HG02973 (cell line): ENCODE data around the gene SPTBN4.
"Not testable (repeated sequence)": the region's sequence is repeated elsewhere in the genome, so short reads cannot be mapped to it uniquely, and the experiment has no call there.

Experiments used
- ATAC-seq: cut with Tn5 transposase; IDR thresholded peaks from one replicate; pipeline ENCODE4 v1.9.1; 2021; ENCODE audit warnings: moderate library complexity; ENCODE audit not compliant: unreplicated experiment

The SPTBN4 gene

GRCh38 chr19:40556953-40557530 is 90.2 kb downstream of the SPTBN4 start:
- no peak for ATAC-seq

- ATAC-seq, result no peak
These were observed 92.6 kb downstream of the SPTBN4 start for GRCh38 chr19:40559394-40559793.

GRCh38 chr19:40560092-40560507 is 93.3 kb downstream of the SPTBN4 start:
- no peak for ATAC-seq

- no peak for ATAC-seq
These were observed 95.1 kb downstream of the SPTBN4 start for GRCh38 chr19:40561947-40562346.

GRCh38 chr19:40564535-40564934 is 97.7 kb downstream of the SPTBN4 start:
- not testable (repeated sequence) for ATAC-seq

DNA sequence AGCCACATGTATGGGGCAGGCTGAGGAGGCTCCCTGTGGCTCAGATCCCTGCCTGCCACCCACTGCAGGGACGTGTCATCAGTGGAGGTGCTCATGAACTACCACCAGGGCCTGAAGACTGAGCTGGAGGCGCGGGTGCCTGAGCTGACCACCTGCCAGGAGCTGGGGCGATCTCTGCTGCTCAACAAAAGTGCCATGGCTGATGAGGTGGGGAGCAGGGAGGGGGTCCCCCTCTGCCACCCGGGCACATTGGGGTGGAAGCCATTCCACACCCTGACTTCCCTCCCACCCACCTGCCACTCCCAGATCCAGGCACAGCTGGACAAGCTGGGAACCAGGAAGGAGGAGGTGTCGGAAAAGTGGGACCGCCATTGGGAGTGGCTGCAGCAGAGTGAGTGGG is 98.6 kb downstream of the SPTBN4 start:
- ATAC-seq, result no peak

DNA sequence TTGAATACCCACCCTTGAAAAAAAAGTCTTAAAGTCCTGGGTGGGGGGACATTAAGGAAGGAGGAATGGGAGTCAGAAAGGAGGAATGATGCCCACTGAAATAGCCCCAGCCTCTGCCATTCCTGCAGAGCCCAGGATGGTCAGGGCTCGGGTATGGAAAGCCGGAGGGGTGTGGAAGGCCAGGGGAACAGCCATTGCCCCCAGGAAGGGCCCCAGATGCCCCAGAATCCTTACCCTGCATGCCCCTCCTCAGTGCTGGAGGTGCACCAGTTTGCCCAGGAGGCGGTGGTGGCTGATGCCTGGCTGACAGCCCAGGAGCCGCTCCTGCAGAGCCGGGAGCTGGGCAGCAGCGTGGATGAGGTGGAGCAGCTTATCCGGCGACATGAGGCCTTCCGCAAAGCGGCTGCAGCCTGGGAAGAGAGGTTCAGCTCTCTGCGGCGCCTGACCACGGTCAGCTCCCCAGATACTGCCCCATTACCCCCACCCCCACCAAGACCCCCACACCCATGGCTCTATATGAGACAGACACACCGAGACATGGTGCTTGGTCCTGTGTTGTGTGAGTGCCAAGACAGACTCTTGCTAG is 99.2 kb downstream of the SPTBN4 start:
- no peak for ATAC-seq

DNA sequence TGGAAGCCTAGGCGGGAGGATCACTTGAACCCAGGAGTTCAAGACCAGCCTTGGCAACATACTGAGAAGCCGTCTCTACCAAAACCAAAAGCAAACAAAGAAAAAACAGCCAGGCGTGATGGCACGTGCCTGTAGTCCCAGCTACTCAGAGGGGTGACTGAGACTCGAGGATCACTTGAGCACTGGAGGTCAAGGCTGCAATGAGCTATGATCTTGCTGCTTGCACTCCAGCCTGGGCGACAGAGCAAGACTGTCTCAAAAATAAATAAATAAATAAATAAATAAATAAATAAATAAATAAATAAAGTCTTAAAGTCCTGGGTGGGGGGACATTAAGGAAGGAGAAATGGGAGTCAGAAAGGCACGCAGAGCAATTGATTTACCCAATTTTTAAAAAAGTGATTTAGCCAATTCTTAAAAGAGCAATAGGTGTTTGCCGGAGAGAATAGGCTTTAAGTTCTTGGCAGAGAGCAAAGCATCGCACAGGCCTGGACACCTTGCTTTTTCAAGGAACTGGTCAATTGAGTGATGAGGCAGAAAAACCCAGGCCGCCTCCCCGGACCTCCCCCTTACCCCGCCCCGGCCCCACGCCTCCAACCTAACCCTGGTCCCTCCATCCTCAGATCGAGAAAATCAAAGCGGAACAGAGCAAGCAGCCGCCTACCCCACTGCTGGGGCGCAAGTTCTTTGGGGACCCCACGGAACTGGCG is 100.4 kb downstream of the SPTBN4 start:
- no peak for ATAC-seq

DNA sequence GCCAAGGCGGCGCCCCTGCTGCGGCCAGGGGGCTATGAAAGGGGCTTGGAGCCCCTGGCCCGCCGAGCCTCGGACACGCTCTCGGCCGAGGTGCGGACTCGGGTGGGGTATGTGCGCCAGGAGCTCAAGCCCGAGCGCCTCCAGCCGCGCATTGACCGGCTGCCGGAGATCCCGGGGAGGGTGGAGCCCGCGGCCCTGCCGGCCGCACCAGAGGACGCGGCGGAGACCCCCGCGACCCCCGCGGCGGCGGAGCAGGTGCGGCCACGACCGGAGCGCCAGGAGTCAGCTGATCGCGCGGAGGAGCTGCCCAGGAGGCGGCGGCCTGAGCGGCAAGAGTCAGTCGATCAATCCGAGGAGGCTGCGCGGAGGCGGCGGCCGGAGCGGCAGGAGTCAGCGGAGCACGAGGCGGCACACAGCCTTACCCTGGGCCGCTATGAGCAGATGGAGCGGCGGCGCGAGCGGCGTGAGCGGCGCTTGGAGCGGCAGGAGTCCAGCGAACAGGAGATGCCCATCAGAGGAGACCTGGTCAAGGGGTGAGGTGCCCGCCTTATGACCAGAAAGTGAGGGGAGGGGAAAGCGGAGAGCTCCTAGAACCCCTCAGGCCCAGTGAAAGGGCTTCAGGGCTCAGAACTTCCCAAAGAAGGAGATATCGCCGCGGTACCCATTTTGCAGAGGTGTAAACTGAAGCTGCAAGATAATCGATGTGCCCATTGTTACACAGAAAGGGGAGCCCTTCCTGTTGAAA is 101.1 kb downstream of the SPTBN4 start:
- ATAC-seq, result no peak

- peak; percentile 69 for ATAC-seq
These were observed 103.7 kb downstream of the SPTBN4 start for GRCh38 chr19:40570313-40571004.

GRCh38 chr19:40571005-40571318 is 104.2 kb downstream of the SPTBN4 start:
- no peak for ATAC-seq

DNA sequence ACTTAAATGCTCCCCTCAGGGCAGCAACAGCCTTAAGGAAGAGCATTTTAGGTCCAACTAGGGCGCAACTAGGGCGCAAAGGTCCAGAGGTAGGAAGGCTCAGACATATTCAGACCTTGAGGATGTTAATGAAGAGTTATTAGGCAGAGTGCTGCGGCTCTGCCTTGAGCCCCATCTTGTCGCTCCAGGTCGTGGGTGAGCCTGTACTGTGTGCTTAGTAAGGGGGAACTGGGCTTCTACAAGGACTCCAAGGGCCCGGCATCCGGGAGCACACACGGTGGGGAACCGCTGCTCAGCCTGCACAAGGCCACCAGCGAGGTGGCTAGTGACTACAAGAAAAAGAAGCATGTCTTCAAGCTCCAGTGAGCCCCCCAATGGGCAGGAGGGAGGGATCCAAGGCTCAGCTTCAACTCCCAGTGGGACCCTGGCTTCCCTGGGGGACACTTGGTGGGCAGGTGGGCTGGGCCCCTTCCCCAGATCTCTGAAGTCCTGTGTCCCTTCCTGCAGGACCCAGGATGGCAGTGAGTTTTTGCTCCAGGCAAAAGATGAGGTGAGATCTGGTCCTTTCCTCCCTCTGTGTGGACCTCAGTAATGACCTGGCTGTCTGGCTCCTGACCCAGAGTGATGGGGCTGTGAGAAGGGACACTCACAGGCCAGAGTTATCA is 105.2 kb downstream of the SPTBN4 start:
- ATAC-seq, result no peak

DNA sequence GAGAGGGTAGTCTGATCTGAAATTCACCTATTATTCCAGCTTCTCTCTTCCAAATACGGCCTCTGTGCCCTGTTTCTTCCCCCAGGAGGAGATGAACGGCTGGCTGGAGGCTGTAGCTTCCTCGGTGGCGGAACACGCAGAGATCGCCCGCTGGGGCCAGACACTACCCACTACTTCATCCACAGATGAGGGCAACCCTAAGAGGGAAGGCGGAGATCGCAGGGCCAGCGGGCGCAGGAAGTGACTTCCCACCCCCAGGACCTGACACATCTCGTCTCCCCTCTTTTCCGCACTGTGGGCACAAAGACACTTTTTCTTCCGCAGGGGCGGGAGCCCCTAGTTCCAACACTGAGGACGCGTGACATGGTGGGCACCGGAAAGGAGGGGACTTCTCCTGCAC is 108.5 kb downstream of the SPTBN4 start:
- ATAC-seq, result no peak

DNA sequence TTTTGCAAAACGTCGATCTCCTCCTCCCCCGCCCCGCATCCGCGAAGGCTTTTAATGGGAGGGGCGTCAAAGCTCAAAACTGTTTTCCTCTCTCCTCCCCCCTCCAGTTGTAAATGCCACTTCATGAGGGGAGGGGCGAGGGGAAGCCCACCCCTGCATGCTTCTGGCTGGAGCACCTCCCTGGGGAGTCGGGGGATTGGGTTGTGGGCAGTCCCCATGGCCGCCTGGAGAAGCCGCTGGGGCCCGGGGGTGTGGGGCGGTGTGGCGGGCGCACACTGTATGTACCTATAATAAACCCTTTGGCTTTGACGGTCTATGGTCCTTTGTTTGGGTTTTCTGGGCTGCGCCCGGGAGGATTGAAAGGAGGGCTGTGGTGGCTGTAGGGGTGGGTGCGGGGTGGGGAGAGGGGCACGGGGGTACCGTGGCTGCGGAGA is 109.4 kb downstream of the SPTBN4 start:
- no peak for ATAC-seq

GRCh38 chr19:40576585-40577451 is 110.0 kb downstream of the SPTBN4 start, which contains the start of gene SHKBP1:
SHKBP1 (plus strand) TSS chr19:40576873; CDS start chr19:40576900, 27 bp downstream.
- ATAC-seq, result peak; percentile 98

DNA sequence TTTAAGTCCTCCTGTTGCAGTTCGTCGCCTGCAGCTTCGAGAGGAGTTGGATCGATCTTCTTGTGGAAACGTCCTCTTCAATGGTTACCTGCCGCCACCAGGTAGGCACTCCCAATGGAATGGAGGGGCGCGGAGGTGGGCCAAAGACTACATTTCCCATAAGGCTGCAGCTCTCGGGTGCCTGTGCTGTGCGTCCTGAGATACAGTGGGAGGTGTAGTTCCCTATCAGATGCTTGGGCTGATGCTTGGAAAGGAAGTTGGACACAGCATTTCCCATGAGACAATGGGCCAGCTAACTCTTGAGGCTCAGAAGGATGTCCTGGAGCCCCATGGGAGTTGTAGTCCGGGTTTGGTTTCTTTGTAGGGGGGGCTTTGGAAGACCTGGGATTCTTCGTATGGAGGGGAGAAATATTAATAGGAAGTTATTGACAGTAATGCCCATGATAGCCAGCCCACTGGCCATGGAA is 111.7 kb downstream of the SPTBN4 start:
- no peak for ATAC-seq

DNA sequence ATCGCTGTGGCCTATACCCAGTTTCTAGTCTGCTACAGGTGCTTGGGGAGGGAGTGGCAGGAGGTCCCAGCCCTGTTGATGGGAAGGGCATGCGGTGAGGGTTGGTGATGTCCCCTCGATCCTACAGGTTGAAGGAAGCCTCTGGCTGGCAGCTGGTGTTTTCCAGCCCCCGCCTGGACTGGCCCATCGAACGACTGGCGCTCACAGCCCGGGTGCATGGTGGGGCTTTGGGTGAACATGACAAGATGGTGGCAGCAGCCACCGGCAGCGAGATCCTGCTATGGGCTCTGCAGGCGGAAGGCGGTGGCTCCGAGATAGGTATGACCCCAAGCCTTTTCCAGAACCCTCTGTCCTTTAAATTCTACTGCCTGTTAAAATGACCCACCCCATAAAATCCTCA is 113.8 kb downstream of the SPTBN4 start:
- no peak for ATAC-seq

DNA sequence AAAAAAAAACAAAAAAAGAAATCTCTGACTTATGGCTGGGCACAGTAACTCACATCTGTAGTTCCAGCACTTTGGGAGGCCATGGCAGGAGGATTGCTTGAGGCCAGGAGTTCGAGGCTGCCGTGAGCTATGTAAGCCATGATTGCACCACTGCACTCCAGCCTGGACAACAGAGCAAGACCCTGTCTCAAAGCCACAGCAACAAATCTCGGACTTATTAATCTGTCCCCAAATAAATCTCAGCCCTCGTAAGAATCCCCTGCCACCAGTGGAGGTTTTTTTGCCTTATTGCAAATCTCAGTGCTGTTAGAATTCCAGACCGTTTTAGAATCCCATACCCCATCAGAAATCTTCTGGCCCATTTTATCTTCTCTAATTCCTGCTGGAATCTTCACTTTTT is 114.7 kb downstream of the SPTBN4 start:
- ATAC-seq, result no peak

DNA sequence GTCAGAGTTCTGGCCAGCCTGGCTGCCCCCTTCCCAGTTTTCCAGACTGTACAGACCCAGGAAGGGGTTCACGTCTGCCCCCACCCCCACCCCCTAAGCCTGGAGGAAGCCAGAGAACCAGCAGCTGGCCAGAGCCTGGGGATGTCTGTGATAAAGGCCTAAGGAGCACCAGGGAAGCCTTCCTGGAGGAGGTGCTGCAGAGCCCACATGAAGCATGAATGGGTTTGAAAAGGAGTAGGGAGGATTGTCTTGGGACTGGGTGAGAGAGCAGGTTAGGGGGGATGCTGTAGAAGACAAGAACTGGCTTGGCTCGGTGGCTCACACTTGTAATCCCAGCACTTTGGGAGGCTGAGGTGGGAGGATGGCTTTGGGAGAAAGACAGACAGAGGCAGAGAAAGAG is 115.7 kb downstream of the SPTBN4 start:
- no peak for ATAC-seq

- no peak for ATAC-seq
These were observed 116.5 kb downstream of the SPTBN4 start for GRCh38 chr19:40583283-40583682.
